Hepatocyte (in vitro differentiated cells): ENCODE results near the gene AMIGO2. TPM values are rescaled to one million over a fixed set of nuclear protein-coding genes. Genes with fewer than 3 reads are reported as not detected.
A peak's percentile ranks its signal among the peaks of the same experiment; 100 is the strongest.

ENCODE experiments used
- DNase-seq: peaks from one replicate; pipeline ENCODE4 v3.0.0-alpha.2; 2016; ENCODE audit warnings: low spot score
- H2AFZ ChIP-seq: fragments of 200-600 bp; sonication (generic); 2 replicates; pipeline ENCODE4 v1.6.0; 2016; ENCODE audit warnings: antibody characterized with exemption, mild to moderate bottlenecking
- H3K27ac ChIP-seq: fragments of 200-600 bp; sonication (generic); 2 replicates; pipeline ENCODE4 v1.5.1; 2016; ENCODE audit warnings: mild to moderate bottlenecking
- H3K27me3 ChIP-seq: fragments of 200-600 bp; sonication (generic); 2 replicates; pipeline ENCODE4 v1.6.1; 2016
- H3K36me3 ChIP-seq: fragments of 200-600 bp; sonication (generic); replicated peaks from 2 replicates; pipeline ENCODE4 v1.5.1; 2016; ENCODE audit warnings: low read depth; ENCODE audit not compliant: insufficient read depth
- H3K4me1 ChIP-seq: fragments of 200-600 bp; sonication (generic); 2 replicates; pipeline ENCODE4 v1.5.1; 2016; ENCODE audit warnings: mild to moderate bottlenecking, moderate library complexity; ENCODE audit not compliant: insufficient read depth
- H3K4me2 ChIP-seq: fragments of 200-600 bp; sonication (generic); 2 replicates; pipeline ENCODE4 v1.6.0; 2016
- H3K4me3 ChIP-seq: fragments of 200-600 bp; sonication (generic); 2 replicates; pipeline ENCODE4 v1.5.1; 2016; ENCODE audit warnings: mild to moderate bottlenecking
- H3K79me2 ChIP-seq: fragments of 200-600 bp; sonication (generic); 2 replicates; pipeline ENCODE4 v1.6.0; 2017; ENCODE audit warnings: mild to moderate bottlenecking
- H3K9me2 ChIP-seq: fragments of 200-600 bp; sonication (generic); replicated peaks from 2 replicates; pipeline ENCODE4 v1.6.0; 2017; ENCODE audit warnings: mild to moderate bottlenecking; ENCODE audit not compliant: insufficient read depth
- H3K9me3 ChIP-seq: fragments of 200-600 bp; sonication (generic); 2 replicates; pipeline ENCODE4 v1.5.1; 2016; ENCODE audit warnings: low read depth, mild to moderate bottlenecking
- H4K20me1 ChIP-seq: fragments of 200-600 bp; sonication (generic); 2 replicates; pipeline ENCODE4 v1.6.0; 2016; ENCODE audit warnings: mild to moderate bottlenecking; ENCODE audit not compliant: insufficient read depth, poor library complexity, severe bottlenecking
- CTCF ChIP-seq: fragments of 200-600 bp; sonication (generic); IDR thresholded peaks from 2 replicates; pipeline ENCODE4 v1.5.1; 2016; ENCODE audit warnings: antibody characterized with exemption, mild to moderate bottlenecking; ENCODE audit not compliant: poor library complexity
- EZH2 ChIP-seq: fragments of 200-600 bp; sonication (generic); IDR thresholded peaks from 2 replicates; pipeline ENCODE4 v1.6.1; 2016; ENCODE audit warnings: antibody characterized with exemption, mild to moderate bottlenecking, borderline replicate concordance
- EZH2phosphoT487 ChIP-seq: fragments of 200-600 bp; sonication (generic); IDR thresholded peaks from one replicate; pipeline ENCODE4 v1.6.1; 2018; ENCODE audit warnings: antibody characterized with exemption, mild to moderate bottlenecking, low read depth, moderate library complexity; ENCODE audit not compliant: unreplicated experiment, severe bottlenecking
- WGBS: methylation state at CpG from one replicate; pipeline ENCODE4 v1.1.6; 2016; ENCODE audit warnings: low lambda C conversion rate; ENCODE audit errors: missing lambda C conversion rate; 5-methylcytosine and 5-hydroxymethylcytosine counted together
- polyA plus RNA-seq: library from polyadenylated mRNA; unstranded; fragments of >200 nt; fragmentation: Nextera tagmentation; extraction: Ambion mirVana; gene quantifications from 2 replicates; pipeline ENCODE4 v1.2.1, GENCODE V29; 2016
- total RNA-seq: library from RNA; depleted of rRNA; stranded (reverse); fragments of >200 nt; gene quantifications from 2 replicates; pipeline ENCODE4 v1.2.3, GENCODE V29; 2014

AMIGO2 gene
- total and polyA plus RNA-seq, 2 experiments from 2014 or later, result 57.8 to 65.6 TPM

GRCh38 chr12:47038270-47038748, 41.5 kb downstream of the AMIGO2 start:
- 53% methylated on average over 1 of the region's 1 CpG for WGBS
- Histone ChIP-seq H2AFZ (no peak overlapping the region), H3K4me2 (peak overlapping the region; percentile 27), H3K79me2 (no peaks in the 10 kb centered on the region), H3K27ac (peak overlapping the region; percentile 79), H3K27me3 (no peaks in the 10 kb centered on the region), H3K36me3 (no peaks in the 10 kb centered on the region), H3K9me2 (no peaks in the 10 kb centered on the region), H3K4me3 (no peak overlapping the region), H3K4me1 (peaks cover 28% of the 10 kb centered on the region), H3K9me3 (no peaks in the 10 kb centered on the region), H4K20me1 (no peaks in the 10 kb centered on the region)
- peak; percentile 34 for DNase-seq
- TF ChIP-seq EZH2 (no peak), CTCF (no peak), EZH2phosphoT487 (no peak)

GRCh38 chr12:47035484-47035883, 44.3 kb downstream of the AMIGO2 start:
- TF ChIP-seq CTCF, result no peak
- TF ChIP-seq EZH2, result no peak
- TF ChIP-seq EZH2phosphoT487, result no peak
- Histone ChIP-seq H3K9me3 (no peaks in the 10 kb centered on the region), H3K79me2 (no peaks in the 10 kb centered on the region), H3K4me1 (peaks cover 34% of the 10 kb centered on the region), H4K20me1 (no peaks in the 10 kb centered on the region), H2AFZ (no peak overlapping the region), H3K27me3 (no peaks in the 10 kb centered on the region), H3K4me3 (no peak overlapping the region), H3K9me2 (no peaks in the 10 kb centered on the region), H3K27ac (peak overlapping the region; percentile 6), H3K4me2 (no peak overlapping the region), H3K36me3 (no peaks in the 10 kb centered on the region)
- WGBS, result 49% methylated on average over 3 of the region's 3 CpGs
- DNase-seq, result no peak

GRCh38 chr12:47034661-47035060, 45.1 kb downstream of the AMIGO2 start:
- no peak overlapping the region for H3K4me2 ChIP-seq

More at GRCh38 chr12:47034661-47035060, 45.1 kb downstream of the AMIGO2 start:
- H3K9me3 ChIP-seq, result no peaks in the 10 kb centered on the region
- no peaks in the 10 kb centered on the region for H3K9me2 ChIP-seq
- H2AFZ ChIP-seq, result no peak overlapping the region
- peak overlapping the region; percentile 40 for H3K27ac ChIP-seq
- no peak for TF ChIP-seq EZH2
- TF ChIP-seq EZH2phosphoT487, result no peak
- TF ChIP-seq CTCF, result no peak
- no peak overlapping the region for H3K4me3 ChIP-seq
- WGBS, result 84% methylated on average over 2 of the region's 2 CpGs
- H3K79me2 ChIP-seq, result no peaks in the 10 kb centered on the region
- H3K36me3 ChIP-seq, result no peaks in the 10 kb centered on the region
- H3K4me1 ChIP-seq, result peaks cover 34% of the 10 kb centered on the region
- H4K20me1 ChIP-seq, result no peaks in the 10 kb centered on the region
- H3K27me3 ChIP-seq, result no peaks in the 10 kb centered on the region
- no peak for DNase-seq
